ENCODE results near the gene HCFC2. TPM values are rescaled to one million over a fixed set of nuclear protein-coding genes. Genes with fewer than 3 reads are reported as not detected.
"Not testable (repeated sequence)": the region's sequence is repeated elsewhere in the genome, so short reads cannot be mapped to it uniquely, and the experiment has no call there.

The HCFC2 gene
- total RNA-seq, 2 donors from 2014 or later: 14.5 to 15.8 TPM

DNA sequence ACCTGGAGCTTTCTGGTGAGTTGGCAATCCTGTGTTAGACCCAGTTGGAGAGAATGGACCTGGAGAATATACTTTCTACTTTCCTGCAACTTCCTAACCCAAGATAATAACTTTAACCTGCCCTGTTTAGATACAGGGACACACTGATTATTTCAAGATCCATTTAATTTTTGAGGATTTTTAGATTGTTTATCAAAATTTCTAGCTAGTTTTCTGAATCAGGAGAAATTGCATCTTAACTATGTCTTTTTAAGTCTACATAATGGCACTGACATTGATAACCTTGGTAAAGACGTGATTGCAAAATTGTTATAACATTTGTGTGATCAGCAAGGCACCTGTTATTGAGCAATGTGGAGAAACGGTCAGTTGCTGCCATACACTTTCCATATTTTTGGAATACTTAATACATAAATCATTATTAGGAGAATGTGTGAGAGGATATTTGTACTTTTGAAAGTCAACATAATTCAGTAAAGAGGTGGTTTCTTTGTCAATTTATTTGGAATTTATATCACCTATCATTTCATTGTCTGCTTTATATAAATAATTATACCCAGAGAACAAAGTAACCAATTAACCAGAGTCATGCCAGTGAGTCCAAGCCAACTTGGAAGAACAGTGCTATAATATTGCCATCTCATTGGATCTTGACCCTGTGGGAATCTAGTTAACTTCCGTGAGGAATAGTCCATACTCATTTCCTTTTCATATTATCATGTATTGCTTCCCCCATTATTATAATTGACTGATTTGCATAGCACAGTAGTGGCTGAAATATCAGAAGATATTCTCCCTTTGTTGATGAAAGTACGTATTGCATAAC, 45.3 kb downstream of the HCFC2 start:
- ATAC-seq (peak; percentile 4), DNase-seq (no peak)
- no peak overlapping the region for H3K4me3 ChIP-seq
- WGBS, 2 donors: 26 to 31% methylated on average over 4 of the region's 4 CpGs
- H3K36me3 ChIP-seq (replicated peaks in 1 of 2; ENCODE audit: insufficient read depth in 1 of 2, low read depth in 2 of 2): no peaks in the 10 kb centered on the region
- H3K4me1 ChIP-seq: peaks cover 19% of the 10 kb centered on the region
- peak overlapping the region in 1 of 4 donors; percentile 11 for H3K27ac ChIP-seq
- no peaks in the 10 kb centered on the region for H3K9me3 ChIP-seq
- no peaks in the 10 kb centered on the region for H3K27me3 ChIP-seq
- intact Hi-C loops (cut with DNase I): loop anchor here (10.0 kb wide), 2 partner anchors 145 to 235 kb away; partner anchors contain the start of gene TDG
- no peak for TF ChIP-seq POLR2A (IDR thresholded peaks at IDR 0.05)
- TF ChIP-seq, protein P1, sequence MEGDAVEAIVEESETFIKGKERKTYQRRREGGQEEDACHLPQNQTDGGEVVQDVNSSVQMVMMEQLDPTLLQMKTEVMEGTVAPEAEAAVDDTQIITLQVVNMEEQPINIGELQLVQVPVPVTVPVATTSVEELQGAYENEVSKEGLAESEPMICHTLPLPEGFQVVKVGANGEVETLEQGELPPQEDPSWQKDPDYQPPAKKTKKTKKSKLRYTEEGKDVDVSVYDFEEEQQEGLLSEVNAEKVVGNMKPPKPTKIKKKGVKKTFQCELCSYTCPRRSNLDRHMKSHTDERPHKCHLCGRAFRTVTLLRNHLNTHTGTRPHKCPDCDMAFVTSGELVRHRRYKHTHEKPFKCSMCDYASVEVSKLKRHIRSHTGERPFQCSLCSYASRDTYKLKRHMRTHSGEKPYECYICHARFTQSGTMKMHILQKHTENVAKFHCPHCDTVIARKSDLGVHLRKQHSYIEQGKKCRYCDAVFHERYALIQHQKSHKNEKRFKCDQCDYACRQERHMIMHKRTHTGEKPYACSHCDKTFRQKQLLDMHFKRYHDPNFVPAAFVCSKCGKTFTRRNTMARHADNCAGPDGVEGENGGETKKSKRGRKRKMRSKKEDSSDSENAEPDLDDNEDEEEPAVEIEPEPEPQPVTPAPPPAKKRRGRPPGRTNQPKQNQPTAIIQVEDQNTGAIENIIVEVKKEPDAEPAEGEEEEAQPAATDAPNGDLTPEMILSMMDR (IDR thresholded peaks at IDR 0.05): no peak

DNA sequence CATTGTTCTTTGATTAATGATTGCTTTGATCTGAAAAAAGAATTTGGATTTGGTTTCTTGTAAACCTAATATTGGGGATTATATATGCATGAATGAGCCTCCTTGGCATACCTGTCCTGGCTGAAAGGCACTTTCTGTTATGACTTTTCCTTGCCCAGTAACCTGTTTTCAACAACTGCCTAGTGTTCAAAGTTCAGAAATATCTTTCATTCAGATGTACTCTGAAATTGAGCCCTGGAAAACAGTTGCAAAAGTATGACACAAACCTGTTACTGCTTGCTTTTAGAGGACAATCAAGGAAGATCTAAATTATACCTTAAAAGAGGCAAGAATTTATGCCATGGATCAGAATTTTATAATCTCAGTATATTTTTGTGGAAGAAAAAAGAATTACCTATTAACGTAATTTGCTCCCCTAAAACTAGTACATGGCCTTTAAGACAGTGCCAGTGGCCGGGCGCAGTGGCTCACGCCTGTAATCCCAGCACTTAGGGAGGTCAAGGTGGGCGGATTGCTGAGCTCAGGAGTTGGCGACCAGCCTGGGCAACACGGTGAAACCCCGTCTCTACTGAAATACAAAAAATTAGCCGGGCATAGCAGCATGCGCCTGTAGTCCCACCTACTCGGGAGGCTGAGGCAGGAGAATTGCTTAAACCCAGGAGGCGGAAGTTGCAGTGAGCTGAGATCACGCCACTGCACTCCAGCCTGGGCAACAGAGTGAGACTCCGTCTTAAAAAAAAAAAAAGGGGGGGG, 50.7 kb downstream of the HCFC2 start:
- H3K4me3 ChIP-seq; H3K27me3 ChIP-seq; H3K27ac ChIP-seq; intact Hi-C loops (cut with DNase I); H3K9me3 ChIP-seq; H3K4me1 ChIP-seq; H3K36me3 ChIP-seq (replicated peaks in 1 of 2; ENCODE audit: insufficient read depth in 1 of 2, low read depth in 2 of 2); DNase-seq; ATAC-seq: not testable (repeated sequence)
- WGBS, 2 donors: 94 to 96% methylated on average over 14 of the region's 14 CpGs

DNA sequence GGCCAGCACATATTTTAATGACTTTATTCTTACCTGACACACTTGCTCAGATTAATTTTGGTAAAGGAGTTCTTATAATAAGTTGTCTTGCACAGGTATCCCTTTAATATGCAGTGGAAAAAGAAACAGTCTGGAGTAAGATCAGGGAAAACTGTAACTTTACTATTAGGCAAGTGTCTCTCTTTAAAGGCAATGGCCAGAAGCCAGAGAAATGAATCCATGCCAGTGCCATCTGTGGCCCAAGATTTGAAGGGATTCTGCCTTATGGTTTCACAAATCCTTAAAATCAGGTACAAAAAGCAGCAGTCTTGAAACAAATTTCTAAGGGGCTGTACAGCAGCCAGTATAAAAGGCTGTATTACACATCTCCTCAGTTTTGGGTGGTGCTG, 51.2 kb downstream of the HCFC2 start:
- intact Hi-C loops (cut with DNase I): no loop called here
- Histone ChIP-seq H3K36me3 (replicated peaks in 1 of 2; ENCODE audit: insufficient read depth in 1 of 2, low read depth in 2 of 2) (peaks cover 0 to 4% of the 10 kb centered on the region in 2 donors), H3K4me1 (no peaks in the 10 kb centered on the region), H3K27me3 (no peaks in the 10 kb centered on the region), H3K4me3 (no peak overlapping the region), H3K9me3 (no peaks in the 10 kb centered on the region), H3K27ac (no peak overlapping the region)
- DNase-seq (no peak), ATAC-seq (no peak)
- TF ChIP-seq POLR2A (IDR thresholded peaks at IDR 0.05): no peak
- TF ChIP-seq, protein P1 (IDR thresholded peaks at IDR 0.05): no peak

DNA sequence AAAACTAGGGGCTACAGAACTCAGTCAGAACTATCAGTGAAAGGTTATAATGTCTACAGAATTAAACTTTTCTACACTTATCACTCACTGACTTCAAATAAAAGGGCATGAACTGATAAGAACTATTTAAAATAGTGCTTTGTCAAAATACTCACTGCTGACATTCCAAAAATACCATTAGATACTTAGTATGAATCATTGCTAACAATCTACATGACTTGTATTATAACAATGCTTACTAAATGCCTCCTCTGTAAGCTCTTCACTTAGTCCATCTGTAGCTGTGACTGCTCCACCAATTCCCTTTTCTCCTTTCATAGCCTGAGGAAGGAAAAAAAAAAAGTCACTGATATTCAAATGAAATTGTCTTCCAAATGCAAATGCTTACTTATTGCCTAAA, 56.7 kb downstream of the HCFC2 start:
- ATAC-seq: no peak
- intact Hi-C loops (cut with DNase I): no loop called here
- Histone ChIP-seq H3K9me3 (no peaks in the 10 kb centered on the region), H3K27me3 (no peaks in the 10 kb centered on the region), H3K27ac (peak overlapping the region in 1 of 4 donors; percentile 4), H3K4me3 (no peak overlapping the region), H3K4me1 (peaks cover 12% of the 10 kb centered on the region), H3K36me3 (replicated peaks in 1 of 2; ENCODE audit: insufficient read depth in 1 of 2, low read depth in 2 of 2) (peaks cover 0 to 7% of the 10 kb centered on the region in 2 donors)
- TF ChIP-seq, protein P1 (IDR thresholded peaks at IDR 0.05): no peak
- no peak for TF ChIP-seq POLR2A (IDR thresholded peaks at IDR 0.05)
- DNase-seq: no peak

DNA sequence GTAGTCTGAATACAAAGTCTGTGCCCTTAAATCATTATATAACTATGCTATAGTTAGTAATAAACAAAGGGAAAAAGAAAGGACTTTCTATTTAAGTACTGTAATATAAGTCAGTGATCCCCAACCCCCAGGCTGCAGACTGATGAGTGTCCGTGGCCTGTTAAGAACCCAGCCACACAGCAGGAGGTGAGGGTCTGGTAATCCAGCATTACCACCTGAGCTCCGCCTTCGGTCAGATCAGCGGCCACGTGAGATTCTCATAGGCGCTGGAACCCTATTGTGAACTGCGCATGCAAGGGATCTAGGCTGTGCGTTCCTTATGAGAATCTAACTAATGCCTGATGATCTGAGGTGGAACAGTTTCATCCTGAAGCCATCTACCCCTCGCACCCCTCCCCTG, 58.0 kb downstream of the HCFC2 start:
- DNase-seq (no peak), ATAC-seq (no peak)
- TF ChIP-seq, protein P1 (IDR thresholded peaks at IDR 0.05): no peak
- TF ChIP-seq POLR2A (IDR thresholded peaks at IDR 0.05): no peak
- intact Hi-C loops (cut with DNase I): no loop called here
- Histone ChIP-seq H3K9me3 (no peaks in the 10 kb centered on the region), H3K4me1 (peaks cover 12% of the 10 kb centered on the region), H3K27me3 (no peaks in the 10 kb centered on the region), H3K36me3 (replicated peaks in 1 of 2; ENCODE audit: insufficient read depth in 1 of 2, low read depth in 2 of 2) (peaks cover 0 to 7% of the 10 kb centered on the region in 2 donors), H3K27ac (no peak overlapping the region), H3K4me3 (no peak overlapping the region)
- WGBS, 2 donors: 95 to 97% methylated on average over 9 of the region's 9 CpGs
